ENCODE data around the gene TUBGCP4.

The TUBGCP4 gene

DNA sequence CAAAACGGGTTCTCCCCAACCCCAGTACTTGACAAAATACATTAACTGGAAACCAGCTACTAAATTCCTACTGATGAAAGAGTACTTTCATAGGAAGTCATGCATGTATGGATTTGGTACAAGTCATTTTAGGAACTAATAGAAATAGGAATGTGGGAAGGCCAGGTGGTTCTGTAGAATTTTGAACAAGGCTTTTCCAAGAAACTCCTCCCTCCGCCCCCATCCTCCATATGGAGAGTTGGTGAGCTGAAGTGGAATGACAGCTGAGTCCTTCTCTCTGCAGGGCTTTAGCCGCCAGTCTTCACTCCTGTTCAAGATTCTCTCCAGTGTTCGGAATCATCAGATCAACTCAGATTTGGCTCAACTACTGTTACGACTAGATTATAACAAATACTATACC lies 33.2 kb downstream of the TUBGCP4 start:
- H3K4me3 ChIP-seq (ENCODE audit: low read length in 2 of 2): no peak overlapping the region
- H2BK5ac ChIP-seq (ENCODE audit: low read length): no peak overlapping the region
- no peak overlapping the region for H3K4me2 ChIP-seq (ENCODE audit: insufficient read depth, low read length, poor library complexity, severe bottlenecking)
- no peak overlapping the region for H3K18ac ChIP-seq (ENCODE audit: low read length)
- H3K4me1 ChIP-seq (ENCODE audit: control insufficient read depth in 2 of 2, insufficient read depth in 1 of 2, low read depth in 1 of 2, low read length in 2 of 2): no peaks in the 10 kb centered on the region
- WGBS, 2 donors (ENCODE audit: extremely low coverage in 2 of 2, insufficient read length in 2 of 2, insufficient replicate concordance in 1 of 2): no CpG with 5 or more reads among the region's 5 CpGs
- no peak overlapping the region for H2AFZ ChIP-seq (ENCODE audit: low read length)
- no peak overlapping the region for H3K4ac ChIP-seq (ENCODE audit: low read length)
- H2BK12ac ChIP-seq (ENCODE audit: low read length): no peak overlapping the region
- H3K27ac ChIP-seq (replicated peaks; ENCODE audit: low read length): no peak overlapping the region
- H3K36me3 ChIP-seq (replicated peaks in 1 of 2; ENCODE audit: control insufficient read depth in 2 of 2, insufficient read depth in 2 of 2, low read length in 2 of 2): peaks cover 42 to 99% of the 10 kb centered on the region in 2 donors
- no peaks in the 10 kb centered on the region for H3K9me3 ChIP-seq (replicated peaks in 1 of 2; ENCODE audit: control insufficient read depth in 2 of 2, insufficient read depth in 1 of 2, low read depth in 1 of 2, low read length in 2 of 2)
- H2AK5ac ChIP-seq (ENCODE audit: low read depth, low read length): no peak overlapping the region
- no peaks in the 10 kb centered on the region for H3K27me3 ChIP-seq (ENCODE audit: control insufficient read depth in 3 of 3, insufficient read depth in 3 of 3, low read depth in 1 of 3, low read length in 3 of 3)
- H3K9ac ChIP-seq (ENCODE audit: low read depth, low read length, poor library complexity): no peak overlapping the region
- H3K79me1 ChIP-seq (ENCODE audit: low read depth, low read length): no peaks in the 10 kb centered on the region
- H2BK120ac ChIP-seq (ENCODE audit: low read depth, low read length): no peak overlapping the region
- H3K14ac ChIP-seq (ENCODE audit: low read length): no peak overlapping the region
- H4K91ac ChIP-seq (ENCODE audit: low read depth, low read length, poor library complexity): no peak overlapping the region
- no peak overlapping the region for H2BK15ac ChIP-seq (ENCODE audit: low read length)
- H3K23ac ChIP-seq (ENCODE audit: low read depth, low read length, poor library complexity): no peak overlapping the region
- H4K8ac ChIP-seq (ENCODE audit: low read depth, low read length): no peak overlapping the region
- no peak for DNase-seq (ENCODE audit: low spot score)

DNA sequence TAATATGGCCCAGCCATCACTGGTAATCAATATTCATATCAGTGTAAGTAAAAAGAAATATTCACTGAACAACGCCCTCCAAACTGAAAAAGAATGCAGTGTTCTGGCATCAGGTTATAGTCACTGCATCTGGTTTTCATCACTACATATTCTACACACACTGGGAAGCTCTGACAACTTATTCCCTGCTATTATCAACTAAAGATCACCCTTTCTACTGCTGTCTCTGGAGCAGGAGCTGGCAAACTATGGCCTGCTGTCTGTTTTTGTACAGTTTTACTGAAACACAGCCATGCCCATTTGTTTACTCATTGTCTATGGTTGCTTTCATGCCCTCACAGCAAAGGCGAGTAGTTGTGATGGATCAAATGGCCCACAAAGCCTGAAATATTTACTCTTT lies 35.3 kb downstream of the TUBGCP4 start:
- Histone ChIP-seq H3K27ac (replicated peaks; ENCODE audit: low read length) (no peak overlapping the region), H4K8ac (ENCODE audit: low read depth, low read length) (no peak overlapping the region), H3K9me3 (replicated peaks in 1 of 2; ENCODE audit: control insufficient read depth in 2 of 2, insufficient read depth in 1 of 2, low read depth in 1 of 2, low read length in 2 of 2) (no peaks in the 10 kb centered on the region), H2AK5ac (ENCODE audit: low read depth, low read length) (no peak overlapping the region), H3K18ac (ENCODE audit: low read length) (no peak overlapping the region), H3K23ac (ENCODE audit: low read depth, low read length, poor library complexity) (no peak overlapping the region), H3K9ac (ENCODE audit: low read depth, low read length, poor library complexity) (no peak overlapping the region), H2BK120ac (ENCODE audit: low read depth, low read length) (no peak overlapping the region), H2BK5ac (ENCODE audit: low read length) (no peak overlapping the region), H3K36me3 (replicated peaks in 1 of 2; ENCODE audit: control insufficient read depth in 2 of 2, insufficient read depth in 2 of 2, low read length in 2 of 2) (peaks cover 42 to 100% of the 10 kb centered on the region in 2 donors), H2BK15ac (ENCODE audit: low read length) (no peak overlapping the region), H3K14ac (ENCODE audit: low read length) (no peak overlapping the region), H3K4ac (ENCODE audit: low read length) (no peak overlapping the region), H3K79me1 (ENCODE audit: low read depth, low read length) (no peaks in the 10 kb centered on the region), H2AFZ (ENCODE audit: low read length) (no peak overlapping the region), H3K4me3 (ENCODE audit: low read length in 2 of 2) (no peak overlapping the region), H3K4me1 (ENCODE audit: control insufficient read depth in 2 of 2, insufficient read depth in 1 of 2, low read depth in 1 of 2, low read length in 2 of 2) (no peaks in the 10 kb centered on the region), H3K4me2 (ENCODE audit: insufficient read depth, low read length, poor library complexity, severe bottlenecking) (no peak overlapping the region), H3K27me3 (ENCODE audit: control insufficient read depth in 3 of 3, insufficient read depth in 3 of 3, low read depth in 1 of 3, low read length in 3 of 3) (no peaks in the 10 kb centered on the region), H4K91ac (ENCODE audit: low read depth, low read length, poor library complexity) (no peak overlapping the region), H2BK12ac (ENCODE audit: low read length) (no peak overlapping the region)
- no peak for DNase-seq (ENCODE audit: low spot score)
- no CpG with 5 or more reads among the region's 2 CpGs for WGBS, 2 donors (ENCODE audit: extremely low coverage in 2 of 2, insufficient read length in 2 of 2, insufficient replicate concordance in 1 of 2)

DNA sequence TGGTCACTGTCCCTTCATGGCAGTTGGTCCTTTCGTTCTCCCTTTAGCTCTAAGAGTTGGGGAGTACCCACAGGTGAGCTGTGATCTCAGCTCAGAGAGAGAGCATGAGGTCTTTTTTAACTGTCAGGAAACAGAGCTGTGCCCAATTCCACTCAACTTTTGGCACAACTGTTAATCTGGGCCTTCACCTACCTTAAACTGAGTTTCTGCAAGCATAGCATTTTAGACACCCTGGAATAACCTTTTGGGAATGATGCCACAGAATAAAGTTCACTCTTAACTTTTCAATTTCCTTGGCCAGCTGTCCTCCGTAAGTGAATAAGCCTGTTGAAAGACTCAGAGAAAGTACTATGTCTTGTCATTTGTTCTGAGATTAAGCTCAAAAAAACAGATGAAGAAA lies 35.9 kb downstream of the TUBGCP4 start:
- Histone ChIP-seq H3K9me3 (replicated peaks in 1 of 2; ENCODE audit: control insufficient read depth in 2 of 2, insufficient read depth in 1 of 2, low read depth in 1 of 2, low read length in 2 of 2) (no peaks in the 10 kb centered on the region), H3K4me1 (ENCODE audit: control insufficient read depth in 2 of 2, insufficient read depth in 1 of 2, low read depth in 1 of 2, low read length in 2 of 2) (no peaks in the 10 kb centered on the region), H3K4me2 (ENCODE audit: insufficient read depth, low read length, poor library complexity, severe bottlenecking) (no peak overlapping the region), H3K36me3 (replicated peaks in 1 of 2; ENCODE audit: control insufficient read depth in 2 of 2, insufficient read depth in 2 of 2, low read length in 2 of 2) (peaks cover 40 to 100% of the 10 kb centered on the region in 2 donors), H3K14ac (ENCODE audit: low read length) (no peak overlapping the region), H4K91ac (ENCODE audit: low read depth, low read length, poor library complexity) (no peak overlapping the region), H2BK120ac (ENCODE audit: low read depth, low read length) (no peak overlapping the region), H3K4ac (ENCODE audit: low read length) (no peak overlapping the region), H3K4me3 (ENCODE audit: low read length in 2 of 2) (no peak overlapping the region), H3K23ac (ENCODE audit: low read depth, low read length, poor library complexity) (no peak overlapping the region), H3K27ac (replicated peaks; ENCODE audit: low read length) (no peak overlapping the region), H3K18ac (ENCODE audit: low read length) (no peak overlapping the region), H2BK5ac (ENCODE audit: low read length) (no peak overlapping the region), H2BK15ac (ENCODE audit: low read length) (no peak overlapping the region), H4K8ac (ENCODE audit: low read depth, low read length) (no peak overlapping the region), H2AK5ac (ENCODE audit: low read depth, low read length) (no peak overlapping the region), H3K27me3 (ENCODE audit: control insufficient read depth in 3 of 3, insufficient read depth in 3 of 3, low read depth in 1 of 3, low read length in 3 of 3) (no peaks in the 10 kb centered on the region), H3K79me1 (ENCODE audit: low read depth, low read length) (no peaks in the 10 kb centered on the region), H2AFZ (ENCODE audit: low read length) (no peak overlapping the region), H2BK12ac (ENCODE audit: low read length) (no peak overlapping the region), H3K9ac (ENCODE audit: low read depth, low read length, poor library complexity) (no peak overlapping the region)
- no peak for DNase-seq (ENCODE audit: low spot score)
- WGBS, 2 donors (ENCODE audit: extremely low coverage in 2 of 2, insufficient read length in 2 of 2, insufficient replicate concordance in 1 of 2): no CpG with 5 or more reads among the region's 2 CpGs

DNA sequence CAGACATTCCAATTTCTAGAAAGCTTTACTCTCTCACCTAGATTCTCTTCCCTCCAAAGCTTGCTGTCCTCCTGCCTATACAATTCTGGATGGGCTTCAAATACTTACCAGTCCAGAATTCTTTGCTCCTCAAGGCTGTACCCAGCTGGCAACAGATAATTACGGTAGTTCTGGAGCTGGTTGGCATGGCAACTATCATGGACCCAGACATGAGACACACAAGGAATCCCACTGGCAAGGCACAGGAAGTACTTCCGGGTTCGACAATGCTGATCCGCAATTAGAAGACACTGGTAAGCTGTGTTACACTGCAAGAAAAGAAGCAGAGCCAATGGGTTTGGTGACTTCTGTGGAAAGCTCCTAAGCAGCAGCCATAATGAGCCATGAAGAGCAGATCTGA lies 37.9 kb downstream of the TUBGCP4 start:
- H2BK120ac ChIP-seq (ENCODE audit: low read depth, low read length): no peak overlapping the region
- no peaks in the 10 kb centered on the region for H3K27me3 ChIP-seq (ENCODE audit: control insufficient read depth in 3 of 3, insufficient read depth in 3 of 3, low read depth in 1 of 3, low read length in 3 of 3)
- peaks cover 48 to 100% of the 10 kb centered on the region in 2 donors for H3K36me3 ChIP-seq (replicated peaks in 1 of 2; ENCODE audit: control insufficient read depth in 2 of 2, insufficient read depth in 2 of 2, low read length in 2 of 2)
- H2AK5ac ChIP-seq (ENCODE audit: low read depth, low read length): no peak overlapping the region
- no peak overlapping the region for H4K8ac ChIP-seq (ENCODE audit: low read depth, low read length)
- H3K14ac ChIP-seq (ENCODE audit: low read length): no peak overlapping the region
- no peak overlapping the region for H2BK15ac ChIP-seq (ENCODE audit: low read length)
- H3K4me2 ChIP-seq (ENCODE audit: insufficient read depth, low read length, poor library complexity, severe bottlenecking): no peak overlapping the region
- H3K27ac ChIP-seq (replicated peaks; ENCODE audit: low read length): no peak overlapping the region
- no peaks in the 10 kb centered on the region for H3K79me1 ChIP-seq (ENCODE audit: low read depth, low read length)
- H3K23ac ChIP-seq (ENCODE audit: low read depth, low read length, poor library complexity): no peak overlapping the region
- no peak overlapping the region for H4K91ac ChIP-seq (ENCODE audit: low read depth, low read length, poor library complexity)
- WGBS, 2 donors (ENCODE audit: extremely low coverage in 2 of 2, insufficient read length in 2 of 2, insufficient replicate concordance in 1 of 2): no CpG with 5 or more reads among the region's 4 CpGs
- no peaks in the 10 kb centered on the region for H3K4me1 ChIP-seq (ENCODE audit: control insufficient read depth in 2 of 2, insufficient read depth in 1 of 2, low read depth in 1 of 2, low read length in 2 of 2)
- DNase-seq (ENCODE audit: low spot score): no peak
- H3K9me3 ChIP-seq (replicated peaks in 1 of 2; ENCODE audit: control insufficient read depth in 2 of 2, insufficient read depth in 1 of 2, low read depth in 1 of 2, low read length in 2 of 2): peaks cover 0 to 2% of the 10 kb centered on the region in 2 donors
- H2BK12ac ChIP-seq (ENCODE audit: low read length): no peak overlapping the region
- no peak overlapping the region for H3K4me3 ChIP-seq (ENCODE audit: low read length in 2 of 2)
- H2AFZ ChIP-seq (ENCODE audit: low read length): no peak overlapping the region
- H2BK5ac ChIP-seq (ENCODE audit: low read length): no peak overlapping the region
- no peak overlapping the region for H3K18ac ChIP-seq (ENCODE audit: low read length)
- H3K4ac ChIP-seq (ENCODE audit: low read length): no peak overlapping the region
- H3K9ac ChIP-seq (ENCODE audit: low read depth, low read length, poor library complexity): no peak overlapping the region

Measured in neuronal stem cell (in vitro differentiated cells).